ENCODE measurements around the gene KCNJ10.

- TF ChIP-seq CTCF (IDR thresholded peaks at IDR 0.05; ENCODE audit: low read depth, low read length, poor library complexity, severe bottlenecking) (no peak), EZH2phosphoT487 (IDR thresholded peaks at IDR 0.05; ENCODE audit: borderline replicate concordance, low read length) (no peak)
Measured at GRCh38 chr1:160082926-160083325, 13.0 kb upstream of the KCNJ10 start.
